Pancreas (tissue), 10 donors: Measurements from ENCODE around the gene NEFH. TPM values are rescaled to one million over a fixed set of nuclear protein-coding genes. Genes with fewer than 3 reads are reported as not detected.

ENCODE experiments used
- ATAC-seq, 4 donors: fragments of 200-7000 bp; cut with Tn5 transposase; one replicate each; pipeline versions ENCODE4 v1.8.0 to v1.9.1; 2020; ENCODE audit warnings: mild to moderate bottlenecking in 4 of 4, moderate library complexity in 4 of 4
- DNase-seq, 6 donors: peaks; one replicate each; pipeline ENCODE4 v3.0.0-alpha.2; 2020
- FAIRE-seq: peaks from 2 replicates; lab custom pipeline; 2012; peaks lifted over from hg19 to GRCh38; lab: Jason Lieb, UNC
- H3K27ac ChIP-seq, 4 donors: fragments of 200-600 bp; sonication (generic); 1 replicate in 3 of 4; 2 replicates in 1 of 4; pipeline versions ENCODE4 v1.5.0 to v1.8.0; 2020
- H3K27me3 ChIP-seq, 4 donors: fragments of 200-600 bp; one replicate each; pipeline ENCODE4 v1.8.0; 2021
- H3K36me3 ChIP-seq, 3 donors: fragments of 200-600 bp; sonication (generic) in 1 of 3; one replicate each; pipeline versions ENCODE4 v1.5.0 to v1.8.0; 2020 to 2021
- H3K4me1 ChIP-seq, 3 donors: fragments of 200-600 bp; one replicate each; pipeline ENCODE4 v1.8.0; 2021
- H3K4me3 ChIP-seq, 4 donors: fragments of 200-600 bp; sonication (generic) in 2 of 4; one replicate each; pipeline versions ENCODE4 v1.5.0 to v1.8.0; 2020 to 2021
- H3K9me3 ChIP-seq, 4 donors: fragments of 200-600 bp; one replicate each; pipeline ENCODE4 v1.8.0; 2021
- WGBS, 2 donors: extraction: QIAGEN DNeasy Blood & Tissue Kit; methylation state at CpG; one replicate each; pipeline ENCODE4 v1.1.7; 2013; 5-methylcytosine and 5-hydroxymethylcytosine counted together
- intact Hi-C, 3 donors: fragments of 100-400 bp; cut with DNase I; formaldehyde crosslinking; loops; one replicate each; pipeline versions ENCODE4 v1.11.1 to v1.14.2; 2022
- polyA plus RNA-seq, 2 donors: library from polyadenylated mRNA; stranded (reverse); fragments of 200-250 nt; gene quantifications; one replicate each; pipeline ENCODE4 v1.2.3, GENCODE V29; 2013
- total RNA-seq, 6 donors: library from RNA; stranded (reverse); fragmentation: NEBNext Ultra II Directional in 4 of 6; extraction: Animal tissue kit (Norgen Biotek cat#: 25700) in 4 of 6; gene quantifications; one replicate each; pipeline versions ENCODE4 v1.2.1 to v1.2.4, GENCODE V29; 2021 to 2023
- TF ChIP-seq, protein P1 (sequence below), 4 donors: fragments of 200-600 bp; sonication (generic) in 3 of 4; IDR thresholded peaks; one replicate each; pipeline versions ENCODE4 v1.5.0 to v1.8.0; 2021; ENCODE audit warnings: antibody characterized with exemption in 4 of 4
- donor health status: healthy with polysubstance abuse.
- donor health status: DM: no; HTN: no; CAD: no; lungs with moderate emphysema.
- donor health status: DM: no; HTN: no; CAD: no.
- donor health status: control.
- donor health status: control.
- donor health status: Bipolar disorder and iron deficiency.
- donor health status: DM: yes; HTN: yes; CAD: no.
- donor health status: DM: no; HTN: no; CAD: no.
- donor health status: DM: no; HTN: no; CAD: no.
- donor health status: DM: yes; HTN: yes; CAD: no.

Gene NEFH
- total and polyA plus RNA-seq, 8 donors = 0.05 to 0.99 (median 0.19) TPM

DNA sequence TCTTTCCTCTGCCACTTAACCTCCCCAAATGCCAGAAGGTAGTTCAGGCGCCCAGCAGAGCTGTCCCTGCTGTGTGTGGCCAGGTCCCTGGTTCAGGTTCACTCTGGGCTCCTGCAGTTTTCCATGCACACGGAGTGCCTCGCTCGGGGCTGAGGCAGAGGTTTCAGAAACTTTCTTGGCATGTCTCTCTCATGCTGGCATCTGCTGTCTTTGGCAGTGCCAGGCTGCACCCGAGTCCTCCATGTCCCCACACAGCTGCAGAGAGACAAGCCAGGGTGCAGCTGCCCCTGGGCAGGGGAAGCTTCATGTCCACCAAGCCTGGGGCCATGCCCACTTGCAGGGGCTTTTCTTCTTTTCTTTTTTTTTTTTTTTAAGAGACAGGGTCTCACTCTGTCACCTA, 7.0 kb upstream of the NEFH start:
- FAIRE-seq = no peak
- H3K9me3 ChIP-seq = no peaks in the 10 kb centered on the region
- H3K4me3 ChIP-seq = no peak overlapping the region
- no peaks in the 10 kb centered on the region for H3K4me1 ChIP-seq
- 49 to 72% methylated on average over 5 of the region's 5 CpGs for WGBS, 2 donors
- TF ChIP-seq, protein P1, sequence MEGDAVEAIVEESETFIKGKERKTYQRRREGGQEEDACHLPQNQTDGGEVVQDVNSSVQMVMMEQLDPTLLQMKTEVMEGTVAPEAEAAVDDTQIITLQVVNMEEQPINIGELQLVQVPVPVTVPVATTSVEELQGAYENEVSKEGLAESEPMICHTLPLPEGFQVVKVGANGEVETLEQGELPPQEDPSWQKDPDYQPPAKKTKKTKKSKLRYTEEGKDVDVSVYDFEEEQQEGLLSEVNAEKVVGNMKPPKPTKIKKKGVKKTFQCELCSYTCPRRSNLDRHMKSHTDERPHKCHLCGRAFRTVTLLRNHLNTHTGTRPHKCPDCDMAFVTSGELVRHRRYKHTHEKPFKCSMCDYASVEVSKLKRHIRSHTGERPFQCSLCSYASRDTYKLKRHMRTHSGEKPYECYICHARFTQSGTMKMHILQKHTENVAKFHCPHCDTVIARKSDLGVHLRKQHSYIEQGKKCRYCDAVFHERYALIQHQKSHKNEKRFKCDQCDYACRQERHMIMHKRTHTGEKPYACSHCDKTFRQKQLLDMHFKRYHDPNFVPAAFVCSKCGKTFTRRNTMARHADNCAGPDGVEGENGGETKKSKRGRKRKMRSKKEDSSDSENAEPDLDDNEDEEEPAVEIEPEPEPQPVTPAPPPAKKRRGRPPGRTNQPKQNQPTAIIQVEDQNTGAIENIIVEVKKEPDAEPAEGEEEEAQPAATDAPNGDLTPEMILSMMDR (IDR thresholded peaks at IDR 0.05) = no peak
- H3K27ac ChIP-seq = no peak overlapping the region
- no peaks in the 10 kb centered on the region for H3K36me3 ChIP-seq
- DNase-seq = no peak
- intact Hi-C loops = no loop called here
- no peak for ATAC-seq
- peaks cover 0 to 3% (median 0%) of the 10 kb centered on the region in 4 donors for H3K27me3 ChIP-seq

DNA sequence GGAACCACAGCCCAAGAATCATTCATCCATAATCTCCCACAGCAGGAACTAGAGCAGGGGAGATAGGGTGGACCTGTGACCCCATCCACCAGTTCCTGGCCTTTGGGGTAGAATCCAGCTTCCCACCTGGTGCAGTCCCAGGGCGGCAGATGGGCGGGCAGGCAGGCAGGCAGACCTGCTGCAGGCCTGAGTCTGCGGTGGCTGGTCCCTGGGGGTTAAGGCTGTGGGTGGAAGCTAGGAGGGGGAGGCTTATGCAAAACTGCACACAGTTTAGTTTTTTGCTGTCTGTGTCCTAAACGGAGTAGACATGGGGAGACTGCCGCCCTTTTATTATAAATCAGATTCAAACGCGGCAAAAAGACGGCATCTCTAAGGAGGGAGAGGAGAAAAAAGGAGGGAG, 4.5 kb upstream of the NEFH start:
- intact Hi-C loops = no loop called here
- peaks cover 0 to 10% (median 5%) of the 10 kb centered on the region in 4 donors for H3K27me3 ChIP-seq

DNA sequence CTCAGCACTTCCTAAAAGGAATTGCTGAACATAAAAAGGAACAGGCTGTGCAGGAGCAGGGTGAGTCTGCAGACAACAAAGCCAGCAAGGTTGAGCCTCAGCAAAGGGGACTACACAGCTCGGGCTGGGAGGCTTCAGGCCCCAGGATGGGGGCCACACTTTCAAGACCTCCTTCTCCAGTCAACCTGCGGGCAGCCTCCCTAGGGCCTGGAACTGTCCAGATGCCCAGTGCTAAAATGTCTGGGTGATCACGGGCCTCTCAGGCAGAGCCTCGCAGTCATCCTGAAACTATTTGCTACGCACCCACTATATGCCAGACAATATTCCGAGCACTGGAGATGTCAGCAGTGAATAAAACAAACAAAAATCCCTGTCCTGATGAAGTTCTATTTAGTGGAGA, 3.9 kb upstream of the NEFH start:
- no peak overlapping the region for H3K27ac ChIP-seq
- no peaks in the 10 kb centered on the region for H3K36me3 ChIP-seq
- H3K27me3 ChIP-seq = peaks cover 0 to 15% (median 5%) of the 10 kb centered on the region in 4 donors
- H3K9me3 ChIP-seq = no peaks in the 10 kb centered on the region
- peaks cover 0 to 13% (median 3%) of the 10 kb centered on the region in 3 donors for H3K4me1 ChIP-seq
- ATAC-seq (no peak), DNase-seq (no peak), FAIRE-seq (no peak)
- intact Hi-C loops = no loop called here
- WGBS, 2 donors = 66 to 71% methylated on average over 6 of the region's 6 CpGs
- H3K4me3 ChIP-seq = no peak overlapping the region
- TF ChIP-seq, protein P1 (IDR thresholded peaks at IDR 0.05) = no peak

More for the DNA sequence above, 4.5 kb upstream of the NEFH start:
- Histone ChIP-seq H3K27ac (no peak overlapping the region), H3K9me3 (no peaks in the 10 kb centered on the region), H3K4me3 (no peak overlapping the region), H3K4me1 (peaks cover 0 to 7% (median 0%) of the 10 kb centered on the region in 3 donors), H3K36me3 (no peaks in the 10 kb centered on the region)
- FAIRE-seq = no peak
- TF ChIP-seq, protein P1 (IDR thresholded peaks at IDR 0.05) = no peak
- ATAC-seq = no peak
- DNase-seq = no peak
- WGBS, 2 donors = 82 to 84% methylated on average over 8 of the region's 8 CpGs

DNA sequence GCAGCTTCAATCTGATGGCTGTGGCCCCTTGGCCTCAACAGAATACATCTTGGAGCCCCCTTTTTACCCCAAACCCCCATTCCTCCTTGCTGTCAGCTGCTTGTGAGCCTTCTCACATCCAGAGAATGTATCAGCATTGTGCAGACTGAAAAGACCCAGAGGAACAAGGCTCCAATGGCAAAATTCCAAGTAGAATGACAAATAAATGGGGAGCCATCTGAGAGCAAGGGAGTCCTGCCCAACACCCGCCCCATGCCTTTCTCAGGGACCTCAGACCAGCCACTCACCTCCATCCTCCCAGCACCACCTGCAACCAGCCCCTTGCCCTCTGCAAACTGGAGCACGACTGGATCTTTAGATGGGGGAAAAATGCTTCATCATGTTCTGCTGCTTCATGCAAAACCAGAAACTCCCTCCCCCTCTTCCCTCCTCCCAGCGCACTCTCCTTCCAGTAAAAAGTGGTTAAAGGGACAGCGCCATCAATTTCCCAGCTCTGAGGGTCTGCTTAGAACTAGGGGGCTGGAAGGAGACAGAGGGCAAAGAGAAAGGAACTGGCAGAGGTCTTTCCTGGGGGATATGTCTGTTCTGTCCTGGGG, 2.2 kb upstream of the NEFH start:
- WGBS, 2 donors = 27 to 36% methylated on average over 4 of the region's 4 CpGs
- Histone ChIP-seq H3K27me3 (peaks cover 0 to 15% (median 5%) of the 10 kb centered on the region in 4 donors), H3K4me1 (peaks cover 0 to 14% (median 3%) of the 10 kb centered on the region in 3 donors), H3K4me3 (no peak overlapping the region), H3K27ac (no peak overlapping the region), H3K36me3 (no peaks in the 10 kb centered on the region), H3K9me3 (no peaks in the 10 kb centered on the region)
- FAIRE-seq (no peak), DNase-seq (no peak), ATAC-seq (peak in 1 of 4 donors; percentile 22)
- TF ChIP-seq, protein P1 (IDR thresholded peaks at IDR 0.05) = no peak
- intact Hi-C loops = no loop called here
